NCI-H345 treated with DMSO at 0.1 percent for 48 hours (cell line): ENCODE data around the gene STK32B.

Experiments used
- DNase-seq: peaks from one replicate; lab custom pipeline; 2025; ENCODE audit not compliant: unreplicated experiment; lab: John Stamatoyannopoulos, UW

STK32B gene

DNA sequence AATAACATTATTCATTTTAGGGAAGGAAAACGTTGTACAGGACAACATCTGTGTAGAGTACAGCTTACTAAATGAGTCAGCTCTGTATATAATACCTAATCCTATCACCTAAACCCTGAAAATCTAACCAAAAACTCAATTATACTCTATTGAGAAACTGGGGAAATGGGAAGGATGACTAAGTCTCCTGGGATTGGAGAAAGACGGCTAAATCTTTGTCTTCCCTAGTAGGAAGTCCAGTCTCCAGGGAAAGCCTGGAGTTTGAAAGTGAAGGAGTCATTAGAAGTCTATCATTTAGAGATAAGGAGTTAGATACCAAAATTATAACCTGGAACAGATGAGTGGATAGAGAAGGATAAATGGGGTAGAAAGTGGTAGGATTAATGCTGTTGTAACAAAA lies 286.5 kb downstream of the STK32B start:
- no peak for DNase-seq

DNA sequence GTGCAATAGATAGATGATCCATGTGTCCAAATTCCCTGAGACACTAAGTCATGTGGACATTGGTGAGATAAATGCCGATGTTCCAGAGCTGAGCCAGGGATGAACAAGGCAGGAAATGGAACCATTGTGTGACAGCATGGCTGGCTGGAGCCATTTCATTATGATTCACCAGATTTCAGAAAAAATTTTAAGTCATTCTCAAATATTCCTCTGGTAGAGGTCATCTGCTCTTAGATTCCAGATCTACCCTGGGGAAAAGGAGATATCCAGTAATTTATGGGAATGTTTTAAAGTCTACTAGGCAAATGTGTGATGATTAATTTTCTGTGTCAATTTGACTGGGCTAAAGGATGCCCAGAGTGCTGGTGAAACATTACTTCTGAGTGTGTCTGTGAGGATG lies 287.3 kb downstream of the STK32B start:
- no peak for DNase-seq

DNA sequence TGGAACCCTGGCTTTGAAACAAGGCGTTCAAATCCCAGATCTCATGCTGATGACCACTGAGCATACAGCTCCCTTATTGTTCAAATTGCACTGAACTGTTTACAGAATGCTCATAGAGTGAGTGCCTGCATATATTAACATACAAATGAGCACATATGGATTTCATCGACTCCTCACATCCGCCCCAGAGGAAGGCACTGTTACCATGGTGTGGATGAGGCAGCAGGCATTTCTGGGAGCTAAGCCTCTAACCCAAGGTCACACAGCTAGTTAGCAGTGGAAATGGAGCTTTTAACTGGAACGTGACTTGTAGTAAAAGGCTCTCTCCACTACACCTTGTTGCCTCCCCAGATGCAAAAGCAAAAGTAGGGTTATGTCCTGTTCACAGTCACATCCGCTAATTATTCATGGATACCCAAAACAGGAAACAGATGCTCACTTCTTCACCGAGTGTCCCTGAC lies 289.7 kb downstream of the STK32B start:
- no peak for DNase-seq

DNA sequence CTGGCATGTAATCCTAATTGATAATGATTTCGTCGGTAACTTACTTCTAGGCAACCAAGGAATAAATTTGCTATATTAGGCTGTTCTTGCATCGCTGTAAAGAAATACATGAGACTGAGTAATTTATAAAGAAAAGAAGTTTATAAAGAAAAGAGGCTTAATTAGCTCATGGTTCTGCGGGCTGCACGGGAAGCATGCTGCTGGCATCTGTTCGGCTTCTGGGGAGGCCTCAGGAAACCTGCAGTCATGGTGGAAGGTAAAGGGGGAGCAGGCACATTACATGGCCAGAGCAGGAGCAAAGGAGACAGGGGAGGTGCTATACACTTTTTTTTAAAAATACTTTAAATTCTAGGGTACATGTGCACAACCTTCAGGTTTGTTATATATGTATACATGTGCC lies 290.2 kb downstream of the STK32B start:
- no peak for DNase-seq

DNA sequence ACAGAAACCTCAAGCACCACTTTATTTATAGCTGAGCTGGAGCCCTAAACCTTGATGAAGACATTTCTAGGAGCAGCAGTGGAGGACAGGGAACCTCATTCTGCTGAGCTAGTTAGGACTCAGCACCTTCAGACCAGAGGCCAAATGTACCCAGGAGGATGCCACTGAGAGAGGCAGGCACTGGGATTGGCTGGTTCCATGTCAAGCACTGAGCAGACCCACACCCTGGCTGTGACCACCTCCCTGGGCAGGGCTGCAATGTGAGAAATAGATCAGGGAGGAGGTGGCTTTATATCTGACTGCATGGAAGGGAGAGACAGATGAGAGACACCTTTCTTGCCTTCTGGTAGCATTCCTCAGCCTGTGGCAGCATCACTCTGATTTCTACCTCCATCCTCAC lies 304.6 kb downstream of the STK32B start:
- no peak for DNase-seq

DNA sequence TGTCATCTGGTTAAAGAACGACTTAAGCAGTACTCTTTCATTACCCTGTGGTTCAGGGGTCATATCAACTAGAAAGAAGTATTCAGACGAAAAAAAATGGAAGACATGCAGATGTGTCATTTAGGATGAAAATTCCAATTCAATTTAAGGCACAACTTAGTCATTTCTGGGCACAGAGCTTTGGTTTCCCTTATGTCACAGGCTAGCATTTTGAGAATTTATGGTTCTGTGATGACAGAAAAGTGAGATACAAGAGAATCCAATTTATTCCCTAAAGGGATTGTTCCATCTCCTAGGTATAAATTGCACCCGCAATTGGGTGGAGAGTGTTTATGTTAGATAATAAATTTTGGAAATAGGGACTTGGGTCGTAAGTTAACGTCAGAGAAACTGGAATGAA lies 306.6 kb downstream of the STK32B start:
- DNase-seq: no peak

DNA sequence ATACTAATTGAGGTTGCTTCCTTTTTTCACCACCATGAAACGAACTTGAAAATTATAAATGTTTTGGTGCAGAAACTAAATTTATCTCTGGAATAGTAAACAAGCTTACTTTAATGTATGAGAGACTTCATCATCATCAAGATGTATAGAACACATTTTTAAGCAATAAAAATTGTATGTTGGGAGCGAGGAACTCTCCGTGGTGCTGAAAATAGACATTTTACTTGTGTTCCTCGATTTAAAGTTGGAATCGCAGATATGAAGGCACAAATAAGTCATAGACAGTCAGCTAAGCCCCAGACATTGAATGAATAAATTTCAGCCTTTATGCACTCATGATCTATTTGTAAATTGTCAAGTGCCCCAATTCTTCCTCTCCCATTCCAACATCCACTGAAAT lies 310.7 kb downstream of the STK32B start:
- DNase-seq: no peak

DNA sequence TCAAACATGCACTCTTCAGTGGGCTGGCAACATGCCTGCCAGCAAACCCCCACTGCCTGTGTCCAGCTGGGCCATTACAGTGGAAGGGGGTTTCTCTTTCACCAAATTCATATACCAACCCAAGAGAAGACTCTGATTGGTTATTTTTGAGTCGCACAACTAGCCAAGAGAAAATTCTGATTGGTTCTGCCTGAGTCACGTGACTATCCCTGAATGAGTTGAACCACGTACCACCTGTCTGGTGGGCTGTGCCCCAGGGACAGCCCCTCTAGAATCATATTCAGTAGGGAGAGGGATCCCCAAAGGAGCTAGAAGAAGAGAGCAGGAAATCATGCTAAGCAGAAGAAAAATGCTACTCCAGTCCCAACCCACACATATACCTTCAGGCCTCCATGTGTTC lies 313.1 kb downstream of the STK32B start:
- DNase-seq: no peak

DNA sequence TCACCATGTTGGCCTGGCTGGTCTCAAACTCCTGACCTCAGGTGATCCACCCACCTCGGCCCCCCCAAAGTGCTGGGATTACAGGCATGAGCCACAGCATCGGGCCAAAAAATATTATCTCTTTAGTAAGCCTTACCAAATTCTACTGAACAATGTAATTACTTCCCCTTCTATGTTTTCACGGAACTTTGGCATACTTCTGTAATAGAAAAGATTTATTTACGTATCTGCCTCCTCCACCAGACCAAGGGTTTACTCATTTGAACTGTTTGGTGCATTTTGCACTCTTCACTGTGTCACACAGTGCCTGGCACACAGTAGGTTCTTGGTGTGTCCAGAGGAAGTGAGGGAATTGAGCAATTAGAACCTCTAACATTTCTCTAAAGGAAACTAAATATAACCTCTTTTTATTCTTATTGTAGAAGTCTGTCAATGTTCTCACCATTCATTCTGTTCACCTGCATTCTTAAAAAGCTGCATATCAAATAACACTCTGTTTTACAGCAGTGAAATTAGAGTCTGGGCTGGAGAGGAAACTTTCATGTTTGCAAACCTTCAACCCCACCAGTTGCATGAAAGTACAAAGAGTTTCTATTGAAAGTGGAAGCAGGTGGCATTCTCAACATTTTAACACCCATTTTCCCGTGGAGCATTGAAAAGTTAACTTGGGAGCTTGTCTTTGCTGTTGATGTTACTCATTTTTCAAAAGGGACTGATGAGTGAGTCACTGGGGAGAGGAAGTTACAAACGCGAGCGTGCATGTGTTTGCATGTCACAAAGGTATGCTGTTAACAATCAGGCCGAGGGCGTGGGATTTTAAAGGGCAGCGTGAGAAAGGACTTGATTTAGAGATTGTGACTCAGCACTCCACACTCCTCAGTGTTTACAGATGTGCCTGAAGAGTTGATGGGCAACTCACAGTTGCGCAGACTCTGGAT lies 314.1 kb downstream of the STK32B start:
- DNase-seq: peak; percentile 64

DNA sequence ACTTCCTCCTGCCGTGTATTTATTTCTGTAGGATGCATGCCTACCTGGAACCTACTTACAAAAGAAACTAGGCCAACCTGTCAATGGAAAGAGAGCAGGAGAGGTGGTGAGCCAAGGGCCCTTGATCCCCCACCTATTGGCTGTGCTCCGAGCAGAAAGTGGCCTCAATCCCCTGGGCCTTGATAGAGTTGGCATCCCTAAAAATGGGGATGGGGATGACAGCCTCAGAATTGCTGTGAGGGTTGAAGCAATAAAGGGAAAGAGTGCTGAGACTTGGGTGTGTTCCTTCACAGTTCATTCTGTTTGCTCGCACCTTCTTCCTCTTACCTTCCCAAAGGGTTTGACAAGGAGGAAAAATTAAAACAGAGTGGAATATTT lies 314.7 kb downstream of the STK32B start:
- DNase-seq: no peak

DNA sequence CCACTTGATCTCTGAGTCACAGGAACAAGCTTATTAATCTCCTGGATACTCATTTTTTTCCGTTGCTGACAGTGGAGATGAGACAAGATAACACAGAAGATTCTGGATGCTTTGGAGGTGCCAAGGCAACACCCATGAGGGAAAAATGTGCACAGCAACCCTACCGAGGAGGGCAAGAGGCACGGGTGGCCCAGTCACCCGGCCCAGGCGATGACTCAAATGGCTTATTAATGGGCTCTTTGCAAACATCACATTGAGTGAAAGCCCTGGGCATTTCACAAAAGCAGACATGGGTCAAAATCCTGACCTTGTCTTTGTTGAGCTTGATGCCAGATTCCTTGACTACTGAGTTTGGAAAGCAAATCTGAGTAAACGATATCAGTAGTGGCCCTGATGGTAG lies 315.1 kb downstream of the STK32B start:
- DNase-seq: no peak

DNA sequence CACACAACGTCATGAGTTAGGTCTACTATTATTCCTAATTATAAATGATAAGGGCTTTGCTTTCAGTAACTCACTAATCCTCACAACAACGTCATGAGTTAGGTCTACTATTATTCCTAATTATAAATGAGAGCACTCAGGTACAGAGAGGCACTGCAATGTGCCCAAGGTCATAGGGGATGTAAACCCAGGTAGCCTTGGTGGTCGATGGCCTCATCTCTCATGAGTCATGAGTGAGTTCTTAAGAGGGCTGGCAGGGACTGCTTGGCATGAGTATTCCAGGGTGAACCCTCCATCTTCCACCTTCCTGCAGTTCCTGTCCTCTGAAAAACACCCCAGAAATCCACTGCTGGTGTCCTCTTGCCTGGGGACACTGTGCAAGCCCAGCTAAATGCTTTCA lies 317.1 kb downstream of the STK32B start:
- DNase-seq: no peak

DNA sequence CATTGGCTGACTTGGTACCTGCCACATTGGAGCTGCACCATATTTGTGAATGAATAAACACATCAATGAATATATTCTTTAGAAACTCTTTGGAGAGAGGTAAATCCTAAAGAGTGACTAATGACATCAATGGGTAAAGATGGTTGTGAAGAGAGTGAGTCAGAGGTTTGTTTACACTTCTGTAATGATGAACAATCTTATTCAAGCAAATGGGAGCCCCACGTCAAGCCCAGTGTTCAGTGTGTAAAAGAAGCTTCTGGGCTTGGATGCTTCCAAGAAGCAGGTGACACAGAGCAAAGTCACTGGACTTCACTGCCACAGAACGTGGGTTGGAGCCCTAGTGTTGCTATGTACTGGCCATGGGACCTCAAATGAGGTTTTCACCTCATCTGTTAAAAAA lies 319.0 kb downstream of the STK32B start:
- no peak for DNase-seq

DNA sequence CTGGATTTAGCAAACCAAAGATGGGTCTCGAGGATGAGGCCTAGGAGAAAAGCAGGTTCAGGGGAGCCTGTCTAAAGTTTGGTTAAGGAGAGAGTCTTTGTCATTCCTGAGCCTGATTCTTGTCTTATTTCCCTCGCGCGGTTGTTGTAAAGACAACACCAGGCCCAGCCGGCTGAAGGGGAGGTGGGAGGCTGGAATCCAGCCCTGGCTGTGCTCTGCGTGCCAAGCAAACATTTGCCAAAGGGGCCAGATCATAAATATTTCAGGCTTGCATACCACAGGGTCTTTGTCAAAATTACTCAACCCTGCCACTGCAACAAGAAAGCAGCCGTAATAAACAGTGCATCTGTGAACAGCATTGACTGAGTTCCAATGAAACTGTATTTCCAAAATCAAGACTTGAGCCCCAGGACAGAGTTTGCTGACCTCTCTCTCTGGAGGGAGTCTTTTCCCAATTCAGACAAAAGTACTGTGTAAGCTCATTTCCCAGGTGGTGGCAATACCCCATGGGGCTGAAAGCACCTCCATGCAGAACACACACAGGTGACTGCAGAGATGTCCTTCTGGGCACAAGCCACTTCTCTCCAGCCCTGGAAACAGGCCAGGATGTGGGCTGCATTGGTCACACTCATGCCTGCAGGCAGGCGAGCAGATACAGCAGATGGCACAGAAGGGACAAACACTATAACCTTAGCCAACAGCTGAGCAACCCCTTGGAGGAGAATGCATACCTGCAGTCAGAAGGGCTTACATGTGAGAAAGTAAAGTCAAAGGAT lies 320.3 kb downstream of the STK32B start:
- DNase-seq: peak; percentile 11

DNA sequence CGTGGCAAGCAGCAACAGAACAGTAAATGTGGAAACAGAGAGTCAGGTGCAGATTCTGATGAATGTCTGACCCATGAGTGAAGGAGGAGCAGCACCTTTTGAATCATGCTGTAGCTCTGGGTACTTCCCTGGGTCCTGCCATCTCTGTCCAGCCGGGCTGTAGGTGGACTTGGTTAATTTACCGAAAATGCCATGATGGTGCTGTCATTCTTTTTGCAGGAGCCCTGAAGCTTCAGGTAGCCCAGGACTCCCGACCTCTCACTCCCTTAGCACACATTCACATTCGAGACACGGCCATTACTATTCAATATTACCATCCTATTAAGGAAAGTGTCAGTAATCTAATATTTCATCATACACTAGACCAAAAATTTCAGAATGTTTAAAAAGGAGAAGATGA lies 320.9 kb downstream of the STK32B start:
- DNase-seq: no peak

DNA sequence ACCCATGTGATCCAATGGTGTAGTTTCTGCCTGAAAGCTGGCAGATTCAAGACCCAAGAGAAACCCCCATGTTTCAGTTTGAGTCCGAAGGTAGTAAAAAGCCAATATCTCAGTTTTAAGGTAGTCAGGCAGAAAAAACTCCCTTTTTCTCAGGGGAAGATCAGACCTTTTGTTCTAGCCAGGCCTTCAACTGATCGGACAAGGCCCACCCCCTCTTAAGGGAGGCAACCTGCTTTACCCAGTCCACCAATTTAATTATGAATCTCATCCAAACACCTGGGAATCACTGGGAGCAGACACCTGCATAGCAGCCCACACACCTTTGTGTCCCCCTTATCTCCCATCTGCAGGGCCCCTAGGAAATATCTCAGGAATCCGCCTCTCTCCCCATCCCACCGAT lies 322.0 kb downstream of the STK32B start:
- no peak for DNase-seq

DNA sequence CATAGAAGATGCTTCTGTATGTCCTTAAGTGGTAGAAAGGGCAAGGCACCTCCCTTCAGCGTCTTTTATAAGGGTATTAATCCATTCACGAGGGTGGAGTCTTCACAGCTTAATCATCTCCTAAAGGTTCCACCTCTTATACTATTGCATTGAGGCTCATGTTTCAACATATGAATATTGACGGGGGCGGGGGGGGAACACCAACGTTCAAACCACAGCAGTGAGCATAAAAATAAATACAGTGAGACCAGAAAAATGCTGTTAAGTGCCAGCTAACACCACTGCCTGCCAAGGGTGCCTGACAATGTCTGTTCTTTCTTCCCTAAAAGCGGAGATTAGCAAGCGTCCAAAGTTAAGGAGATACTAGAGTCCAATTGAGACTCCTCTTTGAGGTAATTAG lies 323.3 kb downstream of the STK32B start:
- no peak for DNase-seq

DNA sequence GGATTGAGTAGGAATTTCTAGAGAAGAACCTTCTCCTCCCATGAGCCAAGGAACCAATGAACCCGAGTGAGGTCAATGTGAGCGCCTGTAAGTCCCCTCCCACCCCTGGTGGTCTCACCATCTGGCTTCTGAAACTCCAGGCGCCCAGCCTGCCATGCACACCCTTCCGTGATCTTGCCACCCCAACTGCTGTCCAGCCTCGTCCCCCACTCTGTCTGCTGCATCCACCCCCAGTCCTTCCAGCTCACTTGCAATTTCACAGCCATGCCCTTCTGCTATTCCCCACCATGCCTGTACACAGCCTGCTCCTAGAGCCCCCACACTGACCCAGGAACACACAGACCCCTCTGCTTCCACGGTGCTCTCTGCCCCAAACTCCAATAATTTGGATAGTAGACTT lies 323.7 kb downstream of the STK32B start:
- no peak for DNase-seq

DNA sequence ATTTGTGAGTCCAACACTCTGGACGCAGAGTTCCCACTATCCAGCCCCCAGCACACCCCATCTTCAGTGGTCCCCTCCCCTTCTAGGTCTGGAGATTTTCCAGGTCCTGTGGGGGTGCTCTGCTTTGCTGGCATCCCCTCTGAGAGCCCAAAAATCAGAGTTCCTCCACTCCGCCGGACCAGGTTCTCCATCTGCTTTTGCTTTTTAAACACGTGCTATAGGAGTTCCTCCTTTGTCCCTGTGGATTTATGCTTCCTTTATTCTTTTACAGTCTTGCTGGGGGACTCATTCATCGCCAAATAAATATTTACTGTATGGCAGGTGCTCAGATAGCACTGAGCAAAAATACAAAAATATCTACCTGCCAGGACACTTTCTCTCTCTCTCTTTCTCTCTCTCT lies 324.7 kb downstream of the STK32B start:
- peak; percentile 23 for DNase-seq

DNA sequence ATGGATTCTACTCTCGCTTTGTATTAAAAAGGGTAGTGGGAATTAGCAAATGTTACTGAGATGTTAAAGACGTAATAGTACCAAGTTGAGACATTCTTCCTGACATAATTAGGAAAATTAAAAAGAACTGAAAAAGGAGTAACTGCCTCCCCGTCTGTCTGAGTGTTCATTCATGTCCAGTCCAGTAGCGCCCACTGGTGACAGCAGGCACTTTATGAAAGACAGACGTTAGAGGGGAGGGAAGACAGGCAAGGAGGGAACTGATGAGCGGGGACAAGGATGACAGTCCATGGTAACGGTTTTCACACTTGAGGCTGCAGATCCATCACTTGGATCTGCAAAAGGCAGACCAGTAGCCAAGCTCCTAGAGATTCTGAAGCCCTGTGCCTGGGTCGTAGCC lies 326.7 kb downstream of the STK32B start:
- no peak for DNase-seq

DNA sequence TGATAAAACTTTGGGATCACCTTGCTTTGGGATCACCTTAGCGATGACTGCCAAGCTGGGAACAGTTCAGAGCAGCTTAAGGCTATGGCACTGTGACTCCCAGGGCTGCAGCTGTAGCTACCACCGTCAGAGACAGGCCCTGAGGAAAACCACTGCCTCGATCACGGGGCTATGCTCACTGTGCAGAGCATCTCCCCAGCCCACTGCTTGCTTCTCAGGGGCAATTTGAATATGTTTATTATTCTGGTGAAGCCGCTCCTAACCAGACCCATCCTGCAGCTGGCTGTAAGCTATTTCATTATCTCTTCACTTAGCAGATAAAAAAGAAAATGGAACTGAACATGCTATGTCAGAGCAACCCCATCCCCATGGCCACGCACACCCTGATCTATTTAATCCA lies 328.6 kb downstream of the STK32B start:
- DNase-seq: no peak

DNA sequence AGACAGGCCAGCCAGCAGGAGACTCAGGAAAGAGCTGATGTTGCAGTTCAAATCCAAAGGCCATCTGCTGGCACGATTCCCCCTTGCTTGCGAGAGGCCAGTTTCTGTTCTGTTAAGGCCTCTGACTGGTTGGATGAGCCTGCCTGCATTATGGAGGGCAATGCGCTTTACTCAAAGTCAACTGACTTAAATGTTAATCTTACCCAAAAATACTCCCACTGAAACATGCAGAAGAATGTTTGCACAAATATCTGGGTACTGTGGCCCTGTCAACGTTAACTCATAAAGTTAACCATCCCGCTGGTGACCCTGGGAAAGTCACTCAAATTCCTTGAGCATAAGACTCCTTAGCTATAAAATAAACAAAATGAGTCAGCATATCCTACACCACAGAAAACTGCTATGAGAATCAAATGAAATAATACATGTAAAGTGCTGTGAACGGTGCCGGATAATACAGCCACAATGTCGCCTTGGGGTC lies 330.7 kb downstream of the STK32B start:
- no peak for DNase-seq
